Type B pancreatic cell (in vitro differentiated cells): ENCODE measurements around the gene HVCN1. TPM values are rescaled to one million over a fixed set of nuclear protein-coding genes. Genes with fewer than 3 reads are reported as not detected.
"Not testable (repeated sequence)": the region's sequence is repeated elsewhere in the genome, so short reads cannot be mapped to it uniquely, and the experiment has no call there.

Experiments used
- DNase-seq: peaks from one replicate; pipeline ENCODE4 v3.0.0; 2021; ENCODE audit warnings: mixed read lengths; ENCODE audit not compliant: unreplicated experiment; ENCODE audit errors: extremely low spot score
- H3K27ac Mint-ChIP-seq: 2 replicates; pipeline ENCODE4 v1.8.0; 2021; ENCODE audit warnings: mild to moderate bottlenecking, mixed read lengths
- H3K27me3 Mint-ChIP-seq: 2 replicates; pipeline ENCODE4 v1.8.0; 2021; ENCODE audit warnings: mixed read lengths
- H3K36me3 Mint-ChIP-seq: 2 replicates; pipeline ENCODE4 v1.8.0; 2021; ENCODE audit warnings: mixed read lengths
- H3K4me1 Mint-ChIP-seq: one replicate; pipeline ENCODE4 v1.8.0; 2021; ENCODE audit warnings: mixed read lengths; ENCODE audit not compliant: unreplicated experiment
- H3K4me3 Mint-ChIP-seq: 2 replicates; pipeline ENCODE4 v1.8.0; 2021; ENCODE audit warnings: mild to moderate bottlenecking, mixed read lengths
- H3K9me3 Mint-ChIP-seq: 2 replicates; pipeline ENCODE4 v1.8.0; 2021; ENCODE audit warnings: mixed read lengths
- CTCF ChIP-seq: fragments of 200-600 bp; sonication (generic); conservative IDR thresholded peaks from 2 replicates; pipeline ENCODE4 v1.5.0; 2021; ENCODE audit warnings: antibody characterized with exemption, mild to moderate bottlenecking
- total RNA-seq: library from RNA; stranded (reverse); gene quantifications from 2 replicates; pipeline ENCODE4 v1.2.1, GENCODE V29; 2021; ENCODE audit warnings: low replicate concordance

The HVCN1 gene
- total RNA-seq, 1 donor from 2014 or later = 3.1 TPM

- Mint-ChIP-seq H3K4me3 (no peak overlapping the region), H3K36me3 (peaks cover 46% of the 10 kb centered on the region), H3K27ac (no peak overlapping the region), H3K27me3 (no peaks in the 10 kb centered on the region), H3K9me3 (no peaks in the 10 kb centered on the region), H3K4me1 (peaks cover 22% of the 10 kb centered on the region)
- no peak for TF ChIP-seq CTCF
- no peak for DNase-seq
Measured at GRCh38 chr12:110731479-110731878, 42.6 kb upstream of the HVCN1 start.

GRCh38 chr12:110728628-110729027, 39.7 kb upstream of the HVCN1 start:
- peaks cover 21% of the 10 kb centered on the region for H3K4me1 Mint-ChIP-seq

GRCh38 chr12:110726708-110727369, 37.9 kb upstream of the HVCN1 start:
- TF ChIP-seq CTCF = no peak
- no peak overlapping the region for H3K27ac Mint-ChIP-seq

More at GRCh38 chr12:110728628-110729027, 39.7 kb upstream of the HVCN1 start:
- no peak for DNase-seq
- Mint-ChIP-seq H3K36me3 (peaks cover 49% of the 10 kb centered on the region), H3K27ac (no peak overlapping the region), H3K4me3 (no peak overlapping the region), H3K9me3 (no peaks in the 10 kb centered on the region), H3K27me3 (no peaks in the 10 kb centered on the region)
- no peak for TF ChIP-seq CTCF

GRCh38 chr12:110726028-110726427, 37.1 kb upstream of the HVCN1 start:
- no peak overlapping the region for H3K4me3 Mint-ChIP-seq
- H3K36me3 Mint-ChIP-seq = peaks cover 54% of the 10 kb centered on the region
- no peak for TF ChIP-seq CTCF
- H3K4me1 Mint-ChIP-seq = peaks cover 7% of the 10 kb centered on the region
- H3K9me3 Mint-ChIP-seq = no peaks in the 10 kb centered on the region
- H3K27ac Mint-ChIP-seq = no peak overlapping the region
- DNase-seq = no peak
- H3K27me3 Mint-ChIP-seq = no peaks in the 10 kb centered on the region

More at GRCh38 chr12:110726708-110727369, 37.9 kb upstream of the HVCN1 start:
- no peaks in the 10 kb centered on the region for H3K27me3 Mint-ChIP-seq
- no peaks in the 10 kb centered on the region for H3K9me3 Mint-ChIP-seq
- no peak overlapping the region for H3K4me3 Mint-ChIP-seq
- no peak for DNase-seq
- peaks cover 50% of the 10 kb centered on the region for H3K36me3 Mint-ChIP-seq
- peaks cover 9% of the 10 kb centered on the region for H3K4me1 Mint-ChIP-seq

- Mint-ChIP-seq H3K36me3 (peaks cover 55% of the 10 kb centered on the region), H3K27ac (no peak overlapping the region), H3K4me3 (no peak overlapping the region), H3K4me1 (peaks cover 5% of the 10 kb centered on the region), H3K9me3 (no peaks in the 10 kb centered on the region), H3K27me3 (no peaks in the 10 kb centered on the region)
- no peak for DNase-seq
- TF ChIP-seq CTCF = no peak
Measured at GRCh38 chr12:110725267-110725666, 36.4 kb upstream of the HVCN1 start.

- DNase-seq, H3K4me3 Mint-ChIP-seq, H3K4me1 Mint-ChIP-seq, H3K27me3 Mint-ChIP-seq, H3K27ac Mint-ChIP-seq, H3K9me3 Mint-ChIP-seq: not testable (repeated sequence)
- H3K36me3 Mint-ChIP-seq = peaks cover 48% of the 10 kb centered on the region
Measured at GRCh38 chr12:110722892-110723291, 34.0 kb upstream of the HVCN1 start.
